ENCODE data around the gene TTC34. TPM values are rescaled to one million over a fixed set of nuclear protein-coding genes. Genes with fewer than 3 reads are reported as not detected.

TTC34 gene
- total RNA-seq, 4 donors from 2014 or later = 0.14 to 6.0 (median 0.75) TPM

DNA sequence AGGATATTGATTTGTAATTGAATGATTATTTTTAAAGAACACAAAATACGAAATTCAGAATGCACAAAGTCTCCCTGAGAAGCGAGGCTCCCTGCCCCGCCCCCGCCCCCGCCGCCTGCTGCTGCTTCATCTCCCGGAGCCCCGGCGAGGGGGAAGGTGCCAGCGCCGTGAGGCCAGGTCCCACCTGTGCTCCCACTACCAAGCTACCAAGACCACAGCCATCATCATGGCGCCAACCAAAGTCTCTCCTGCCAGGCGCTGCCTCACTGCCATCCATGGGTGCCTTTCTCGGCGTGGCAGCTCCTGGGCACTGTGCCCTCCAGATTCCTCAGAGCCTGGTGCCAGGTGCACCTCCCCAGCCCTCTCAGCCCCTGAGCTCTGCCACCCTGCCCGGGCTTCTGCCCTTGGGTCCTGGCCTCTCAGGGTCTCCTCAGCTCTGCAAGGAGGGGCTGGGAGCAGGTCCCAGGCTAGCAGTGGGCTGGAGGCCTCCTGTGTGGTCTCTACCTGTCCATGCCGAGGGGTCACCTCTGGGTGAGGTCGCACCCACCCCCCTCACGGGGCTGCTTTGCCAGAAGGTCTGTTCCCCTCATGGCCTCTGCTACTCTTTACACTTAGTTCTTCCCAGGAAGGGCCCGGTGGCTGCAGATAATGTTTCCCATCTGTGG is 29.4 kb upstream of the TTC34 start:
- Histone ChIP-seq H3K27me3 (peaks cover 7% of the 10 kb centered on the region), H3K36me3 (no peaks in the 10 kb centered on the region), H3K4me1 (no peaks in the 10 kb centered on the region), H3K27ac (no peak overlapping the region), H3K4me3 (no peak overlapping the region), H3K9me3 (no peaks in the 10 kb centered on the region)
- TF ChIP-seq EP300 (IDR thresholded peaks at IDR 0.05; ENCODE audit: low read depth) (no peak), POLR2AphosphoS5 (IDR thresholded peaks at IDR 0.05) (no peak), POLR2A (IDR thresholded peaks at IDR 0.05) (no peak)
- TF ChIP-seq, protein P1, sequence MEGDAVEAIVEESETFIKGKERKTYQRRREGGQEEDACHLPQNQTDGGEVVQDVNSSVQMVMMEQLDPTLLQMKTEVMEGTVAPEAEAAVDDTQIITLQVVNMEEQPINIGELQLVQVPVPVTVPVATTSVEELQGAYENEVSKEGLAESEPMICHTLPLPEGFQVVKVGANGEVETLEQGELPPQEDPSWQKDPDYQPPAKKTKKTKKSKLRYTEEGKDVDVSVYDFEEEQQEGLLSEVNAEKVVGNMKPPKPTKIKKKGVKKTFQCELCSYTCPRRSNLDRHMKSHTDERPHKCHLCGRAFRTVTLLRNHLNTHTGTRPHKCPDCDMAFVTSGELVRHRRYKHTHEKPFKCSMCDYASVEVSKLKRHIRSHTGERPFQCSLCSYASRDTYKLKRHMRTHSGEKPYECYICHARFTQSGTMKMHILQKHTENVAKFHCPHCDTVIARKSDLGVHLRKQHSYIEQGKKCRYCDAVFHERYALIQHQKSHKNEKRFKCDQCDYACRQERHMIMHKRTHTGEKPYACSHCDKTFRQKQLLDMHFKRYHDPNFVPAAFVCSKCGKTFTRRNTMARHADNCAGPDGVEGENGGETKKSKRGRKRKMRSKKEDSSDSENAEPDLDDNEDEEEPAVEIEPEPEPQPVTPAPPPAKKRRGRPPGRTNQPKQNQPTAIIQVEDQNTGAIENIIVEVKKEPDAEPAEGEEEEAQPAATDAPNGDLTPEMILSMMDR (IDR thresholded peaks at IDR 0.05) = no peak
- DNase-seq = no peak
- in situ Hi-C loops (cut with MboI; ENCODE audit: low pct_ligation_motif_present in 1 of 4, low pct_unique_long_range_greater_than_20kb in 1 of 4, low sequenced_read_pairs in 3 of 4) (loop anchor here in 1 of 4 donors (25.0 kb wide), 1 partner anchor 606 kb away; no protein-coding TSS in a partner anchor), intact Hi-C loops (cut with DNase I; ENCODE audit: low total_unique reads) (no loop called here)
- WGBS, 2 donors (ENCODE audit: low coverage in 1 of 2) = 81% methylated on average over 19 of the region's 20 CpGs; no CpG with 5 or more reads in 1 of the 2 donors

DNA sequence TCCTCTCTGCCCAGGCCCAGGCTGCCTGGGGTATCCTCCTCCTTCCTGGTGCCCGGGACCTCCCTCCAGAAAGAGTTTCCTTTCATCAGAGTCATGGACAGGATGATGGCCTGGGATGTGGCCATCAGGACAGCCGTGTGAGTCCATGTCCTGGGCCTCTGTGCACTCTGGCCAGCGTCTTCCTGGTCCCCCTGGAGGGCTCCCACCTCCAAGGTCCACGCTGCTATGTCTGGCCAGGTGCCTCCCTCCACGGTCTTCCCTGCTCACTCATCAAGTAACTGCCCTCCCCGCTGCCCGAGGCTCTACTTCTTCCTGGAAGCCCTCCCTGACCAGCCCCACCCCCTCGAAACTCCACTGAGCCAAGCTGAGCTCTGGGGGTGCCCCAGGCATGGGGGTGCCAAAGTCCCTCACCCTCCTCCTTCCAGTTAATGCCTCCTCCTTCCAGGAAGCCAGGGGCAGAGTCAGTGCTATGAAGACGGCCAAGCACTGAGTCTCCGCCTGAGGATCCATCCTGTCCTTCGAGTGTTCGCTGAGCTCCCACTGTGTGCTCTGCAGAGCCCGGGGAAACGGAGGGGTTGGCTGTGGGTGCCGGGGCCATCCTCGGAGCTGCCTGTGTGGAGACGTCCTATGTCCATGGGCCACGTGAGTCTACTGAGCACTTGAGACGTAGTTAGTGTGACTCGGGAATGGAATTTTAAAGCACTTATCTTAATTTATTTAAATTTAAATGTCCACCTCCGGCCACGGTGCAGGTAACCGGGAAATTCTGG is 28.5 kb upstream of the TTC34 start:
- TF ChIP-seq POLR2AphosphoS5 (IDR thresholded peaks at IDR 0.05) = no peak
- no peaks in the 10 kb centered on the region for H3K4me1 ChIP-seq
- H3K4me3 ChIP-seq = no peak overlapping the region
- intact Hi-C loops (cut with DNase I; ENCODE audit: low total_unique reads) (no loop called here), in situ Hi-C loops (cut with MboI; ENCODE audit: low pct_ligation_motif_present in 1 of 4, low pct_unique_long_range_greater_than_20kb in 1 of 4, low sequenced_read_pairs in 3 of 4) (loop anchor here in 1 of 4 donors (25.0 kb wide), 1 partner anchor 607 kb away; no protein-coding TSS in a partner anchor)
- H3K27me3 ChIP-seq = peaks cover 14% of the 10 kb centered on the region
- WGBS, 2 donors (ENCODE audit: low coverage in 1 of 2) = 70 to 73% methylated on average over 9 to 23 of the region's 23 CpGs
- H3K9me3 ChIP-seq = no peaks in the 10 kb centered on the region
- DNase-seq = no peak
- no peak overlapping the region for H3K27ac ChIP-seq
- H3K36me3 ChIP-seq = no peaks in the 10 kb centered on the region

DNA sequence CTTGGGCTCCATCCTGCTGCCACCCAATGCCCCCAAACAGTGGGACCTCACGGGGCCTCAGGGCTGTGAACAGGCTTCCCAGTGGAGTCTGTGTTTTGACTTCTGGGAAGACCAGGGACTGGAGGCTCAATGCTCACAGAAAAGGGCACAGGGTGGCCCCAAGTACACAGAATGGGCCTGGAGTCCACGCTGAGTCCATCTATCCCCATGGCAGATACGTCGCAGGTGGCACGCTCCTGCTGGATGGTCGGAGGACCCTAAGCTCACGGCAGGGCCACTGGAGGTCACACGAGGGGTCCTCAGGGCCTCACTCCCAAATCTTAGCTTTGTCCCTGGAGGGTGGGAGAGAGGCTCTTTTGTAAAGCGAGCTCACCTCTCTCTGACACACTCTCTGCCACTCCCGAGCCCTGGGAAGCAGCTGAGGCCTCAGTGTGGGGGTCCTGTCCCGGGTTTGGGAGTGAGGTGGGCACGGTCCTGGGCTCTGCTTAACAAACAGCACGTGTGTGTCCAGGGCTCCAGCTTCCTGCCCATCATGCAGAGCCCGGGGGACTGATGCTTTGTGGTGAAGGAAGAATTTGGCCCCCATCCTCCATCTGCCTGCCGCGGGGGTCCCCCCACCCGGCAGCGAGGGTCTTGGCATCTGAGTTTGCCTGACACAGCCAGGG is 27.2 kb upstream of the TTC34 start:
- H3K9me3 ChIP-seq = no peaks in the 10 kb centered on the region
- H3K4me3 ChIP-seq = no peak overlapping the region
- H3K4me1 ChIP-seq = no peaks in the 10 kb centered on the region
- H3K27ac ChIP-seq = no peak overlapping the region
- 77% methylated on average over 18 of the region's 18 CpGs; no CpG with 5 or more reads in 1 of the 2 donors for WGBS, 2 donors (ENCODE audit: low coverage in 1 of 2)
- peaks cover 22% of the 10 kb centered on the region for H3K27me3 ChIP-seq
- in situ Hi-C loops (cut with MboI; ENCODE audit: low pct_ligation_motif_present in 1 of 4, low pct_unique_long_range_greater_than_20kb in 1 of 4, low sequenced_read_pairs in 3 of 4) = loop anchor here in 1 of 4 donors (25.0 kb wide), 1 partner anchor 609 kb away; no protein-coding TSS in a partner anchor
- intact Hi-C loops (cut with DNase I; ENCODE audit: low total_unique reads) = no loop called here
- H3K36me3 ChIP-seq = no peaks in the 10 kb centered on the region
- DNase-seq = no peak
- TF ChIP-seq EP300 (IDR thresholded peaks at IDR 0.05; ENCODE audit: low read depth) (no peak), POLR2A (IDR thresholded peaks at IDR 0.05) (no peak), POLR2AphosphoS5 (IDR thresholded peaks at IDR 0.05) (no peak)
- TF ChIP-seq, protein P1 (IDR thresholded peaks at IDR 0.05) = no peak

DNA sequence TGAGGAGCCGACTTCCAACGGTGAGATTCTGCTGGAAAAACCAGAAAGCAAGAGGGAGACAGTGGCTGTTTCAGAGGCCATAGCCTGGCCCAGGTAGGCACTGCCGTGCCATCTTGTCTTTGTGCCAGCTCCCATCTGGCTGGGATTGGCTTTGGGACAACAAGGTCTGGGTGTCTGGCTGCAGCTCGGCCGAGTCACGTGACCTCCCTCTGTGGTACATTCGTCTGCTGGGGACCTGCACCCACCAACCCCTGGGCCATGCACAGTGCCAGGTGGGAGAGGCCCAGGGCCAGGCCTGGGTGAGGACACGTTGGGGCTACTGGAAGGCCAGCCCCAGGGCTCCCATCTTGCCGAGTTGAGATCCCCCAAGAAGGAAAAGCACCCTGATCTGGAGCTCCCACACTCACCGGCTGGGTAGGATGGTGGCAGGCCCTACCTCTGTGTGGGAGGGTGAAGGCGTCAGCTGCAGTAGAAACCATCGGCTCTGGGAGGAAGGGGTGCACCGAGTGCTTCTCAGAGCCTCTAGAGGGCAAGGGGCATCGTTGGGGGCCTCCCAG is 25.3 kb upstream of the TTC34 start:
- Histone ChIP-seq H3K27me3 (peaks cover 14% of the 10 kb centered on the region), H3K4me3 (no peak overlapping the region), H3K4me1 (no peaks in the 10 kb centered on the region), H3K27ac (no peak overlapping the region), H3K9me3 (no peaks in the 10 kb centered on the region), H3K36me3 (no peaks in the 10 kb centered on the region)
- TF ChIP-seq POLR2A (IDR thresholded peaks at IDR 0.05) = no peak
- no peak for TF ChIP-seq POLR2AphosphoS5 (IDR thresholded peaks at IDR 0.05)
- TF ChIP-seq, protein P1 (IDR thresholded peaks at IDR 0.05) = no peak
- no peak for TF ChIP-seq EP300 (IDR thresholded peaks at IDR 0.05; ENCODE audit: low read depth)
- intact Hi-C loops (cut with DNase I; ENCODE audit: low total_unique reads) (no loop called here), in situ Hi-C loops (cut with MboI; ENCODE audit: low pct_ligation_motif_present in 1 of 4, low pct_unique_long_range_greater_than_20kb in 1 of 4, low sequenced_read_pairs in 3 of 4) (loop anchor here in 1 of 4 donors (25.0 kb wide), 1 partner anchor 610 kb away; no protein-coding TSS in a partner anchor)
- whole genome bisulfite sequencing, 2 donors (ENCODE audit: low coverage in 1 of 2) = 78% methylated on average over 14 of the region's 14 CpGs; no CpG with 5 or more reads in 1 of the 2 donors
- no peak for DNase-seq
